Activated CD8-positive, alpha-beta memory T cell treated with anti-CD3 and anti-CD28 coated beads for 4 hours (primary cell): ENCODE results near the gene SMG6.
"Not testable (repeated sequence)": the region's sequence is repeated elsewhere in the genome, so short reads cannot be mapped to it uniquely, and the experiment has no call there.

Experiments used
- DNase-seq, 2 donors: peaks; one replicate each; pipeline ENCODE4 v3.0.0-alpha.2; 2020; ENCODE audit warnings: low read depth in 2 of 2

The SMG6 gene

DNA sequence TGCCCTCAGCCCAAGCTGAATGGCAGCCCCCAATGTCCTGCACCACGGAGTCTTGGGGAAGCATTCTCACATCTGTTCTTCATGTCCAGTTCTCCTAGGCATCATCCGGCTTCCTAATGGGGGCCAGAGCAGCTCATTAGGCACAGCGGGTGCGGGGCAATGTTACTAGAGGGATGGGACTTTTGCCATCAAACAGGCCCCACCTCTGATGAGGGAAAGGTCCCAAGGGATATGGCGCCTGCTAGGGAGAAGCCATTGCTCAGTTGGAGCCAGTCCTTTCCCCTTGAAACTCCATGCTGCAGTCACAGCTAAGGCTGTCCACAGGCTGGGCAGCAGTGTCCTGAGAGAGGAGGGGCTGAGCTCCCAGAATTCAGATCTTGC, 275.4 kb downstream of the SMG6 start:
- no peak for DNase-seq

DNA sequence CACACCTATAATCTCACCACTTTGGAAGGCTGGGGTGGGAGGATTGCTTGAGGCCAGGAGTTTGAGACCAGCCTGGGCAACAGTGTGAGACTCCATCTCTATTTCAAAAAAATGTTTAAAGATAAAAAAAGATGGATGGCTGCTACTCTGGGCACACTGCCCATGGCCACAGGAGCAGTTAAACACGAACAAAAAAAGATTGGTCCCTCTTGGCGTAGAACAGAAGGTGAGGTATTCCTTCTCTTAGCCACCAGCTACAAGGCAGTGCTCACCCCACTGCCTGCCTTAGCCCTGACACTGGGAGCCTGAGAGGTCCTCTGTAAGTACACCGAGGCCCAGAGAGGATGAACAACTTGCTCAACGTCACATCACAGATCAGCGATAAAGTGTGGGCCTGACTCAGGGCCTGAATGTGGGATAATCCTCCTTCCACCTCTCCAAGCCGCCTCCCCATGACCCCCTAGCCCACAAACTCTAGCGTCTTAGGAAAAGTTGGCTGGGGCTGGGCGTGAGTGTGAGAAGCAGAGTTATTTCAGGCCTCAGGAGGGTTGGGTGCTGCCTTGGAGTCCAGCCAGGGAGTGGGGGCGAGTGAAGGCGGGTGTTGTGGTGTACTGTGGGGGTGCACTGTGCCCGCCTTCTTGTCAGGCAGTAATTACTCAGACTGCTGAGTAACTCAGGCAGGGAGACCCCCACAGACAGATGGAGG, 275.9 kb downstream of the SMG6 start:
- no peak for DNase-seq

GRCh38 chr17:2025622-2026309, 277.8 kb downstream of the SMG6 start:
- no peak for DNase-seq

GRCh38 chr17:2025220-2025621, 278.4 kb downstream of the SMG6 start, which contains the start of gene RTN4RL1:
Gene RTN4RL1, minus strand, starts transcription at chr17:2025334. Its CDS starts 469 bp downstream, at chr17:2024865.
- DNase-seq, result peak; percentile 48 to 60

- DNase-seq, result no peak
Measured at GRCh38 chr17:2024572-2025219, 278.9 kb downstream of the SMG6 start.

GRCh38 chr17:2023692-2024571, 279.7 kb downstream of the SMG6 start:
- no peak for DNase-seq

GRCh38 chr17:2023256-2023655, 280.3 kb downstream of the SMG6 start:
- no peak for DNase-seq

GRCh38 chr17:2022647-2023240, 280.8 kb downstream of the SMG6 start:
- no peak for DNase-seq

DNA sequence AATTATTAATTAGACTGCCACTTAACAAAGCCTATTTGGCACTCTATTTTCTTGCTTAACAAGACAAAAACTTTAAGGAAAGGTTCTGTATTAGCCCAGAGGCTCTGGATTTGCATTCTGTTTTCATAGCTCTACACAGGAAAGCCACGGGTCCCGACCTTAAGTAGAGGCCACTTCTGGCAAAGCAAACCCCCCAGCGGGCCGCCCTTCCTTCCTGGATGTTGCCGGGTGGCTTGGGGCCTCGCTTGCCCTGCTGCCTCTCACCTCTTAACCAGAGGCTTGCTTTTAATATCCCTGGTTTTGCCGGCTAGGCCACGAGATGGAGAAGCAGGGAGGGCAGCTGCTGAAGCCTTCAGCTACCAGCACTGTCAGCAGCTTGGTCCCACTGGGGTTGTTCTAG, 282.9 kb downstream of the SMG6 start:
- DNase-seq, result no peak

DNA sequence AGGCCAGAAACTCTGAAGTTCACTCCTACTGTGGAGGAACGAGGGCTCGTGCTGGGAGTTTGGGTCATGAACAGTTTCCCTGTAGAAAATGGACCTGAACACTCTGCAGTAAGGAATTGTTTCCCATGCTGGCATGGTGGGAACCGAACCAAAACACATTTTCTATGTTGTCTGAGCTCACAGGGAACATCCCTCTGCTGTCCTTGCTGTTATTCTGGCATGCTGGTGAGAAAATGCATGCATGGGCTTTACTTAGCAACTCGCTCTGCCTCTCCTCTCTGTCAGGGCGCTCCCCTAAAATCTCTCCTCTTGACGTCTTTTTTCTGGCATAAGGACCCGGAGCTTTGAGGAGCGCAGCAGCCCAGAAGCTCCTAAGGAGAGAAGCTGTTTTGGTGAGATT, 283.9 kb downstream of the SMG6 start:
- DNase-seq, result no peak

GRCh38 chr17:2018716-2019510, 284.7 kb downstream of the SMG6 start:
- DNase-seq, result no peak

DNA sequence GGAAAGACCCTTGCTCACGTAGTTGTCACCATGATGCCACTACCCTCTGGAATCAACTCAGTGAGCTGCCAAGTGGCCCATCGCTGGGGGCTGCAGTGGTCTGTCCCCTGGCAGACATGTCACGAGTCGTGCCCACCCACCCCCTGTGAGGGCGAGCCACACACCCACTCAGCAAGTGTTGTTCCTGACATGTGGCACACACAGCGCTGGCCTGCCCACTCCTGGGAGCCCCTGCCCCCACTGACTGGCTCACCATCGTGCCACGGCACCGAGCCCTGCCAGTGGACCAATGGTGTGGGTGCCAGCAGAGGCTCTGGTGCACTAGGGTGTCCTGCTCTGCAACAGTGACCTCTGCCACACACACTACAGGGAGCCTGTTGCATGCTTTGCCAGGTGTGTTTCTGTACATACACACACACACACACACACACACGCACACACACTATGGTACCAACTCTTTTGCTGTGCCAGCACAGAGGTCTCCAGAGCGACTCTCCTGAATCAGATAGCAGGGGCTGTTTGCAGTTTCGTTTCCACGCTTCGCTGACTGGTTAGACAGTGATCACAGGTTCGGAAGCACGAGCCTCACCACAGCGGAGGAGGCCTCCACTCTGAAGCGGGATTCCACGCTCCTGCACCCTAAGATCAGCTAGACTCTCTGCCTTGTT, 286.2 kb downstream of the SMG6 start:
- no peak for DNase-seq

GRCh38 chr17:2016494-2016893, 287.1 kb downstream of the SMG6 start:
- DNase-seq, result no peak

GRCh38 chr17:2015314-2015713, 288.3 kb downstream of the SMG6 start:
- no peak for DNase-seq

DNA sequence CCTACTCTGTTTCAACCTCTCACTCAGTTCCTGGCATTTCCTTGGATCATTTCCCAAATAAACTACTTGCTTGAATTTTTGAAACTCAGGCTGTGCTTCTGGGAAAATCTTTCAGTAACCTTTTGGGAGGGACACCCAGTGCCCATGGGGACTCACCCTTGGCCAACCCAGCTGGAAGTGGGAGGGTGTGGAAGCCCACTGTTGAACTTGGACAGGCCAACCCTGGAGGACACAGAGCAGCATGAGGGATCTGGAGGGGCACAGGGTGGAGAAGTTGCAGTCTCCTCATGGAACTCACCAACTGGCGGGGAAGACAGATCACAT, 289.6 kb downstream of the SMG6 start:
- no peak for DNase-seq

DNA sequence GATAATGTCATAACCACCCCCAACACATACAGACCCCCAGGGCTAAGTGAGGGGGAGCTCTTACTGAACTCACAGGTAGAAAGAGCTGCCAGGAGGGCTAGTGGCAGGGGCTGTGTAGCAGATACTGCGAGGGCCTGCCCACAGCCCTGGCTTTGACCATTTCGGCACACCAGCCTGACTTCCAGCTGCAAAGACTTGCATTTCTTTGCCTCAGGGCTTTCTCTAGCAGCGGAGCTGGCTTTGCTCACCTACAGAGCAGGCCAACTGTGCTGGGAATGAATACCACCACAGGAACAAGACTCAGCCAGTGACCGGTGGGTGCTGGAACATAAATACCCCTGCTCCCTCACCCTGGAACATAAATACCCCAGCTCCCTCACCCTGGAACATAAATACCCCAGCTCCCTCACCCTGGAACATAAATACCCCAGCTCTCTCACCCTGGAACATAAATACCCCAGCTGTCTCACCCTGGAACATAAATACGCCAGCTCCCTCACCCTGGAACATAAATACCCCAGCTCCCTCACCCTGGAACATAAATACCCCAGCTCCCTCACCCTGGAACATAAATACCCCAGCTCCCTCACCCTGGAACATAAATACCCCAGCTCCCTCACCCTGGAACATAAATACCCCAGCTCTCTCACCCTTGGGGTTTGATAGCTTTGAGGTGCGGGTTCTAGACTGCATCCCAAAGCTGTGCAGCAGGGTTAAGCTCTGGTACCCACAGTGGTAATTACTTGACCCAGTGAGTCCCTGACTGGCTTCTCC, 290.2 kb downstream of the SMG6 start:
- DNase-seq, result not testable (repeated sequence)

DNA sequence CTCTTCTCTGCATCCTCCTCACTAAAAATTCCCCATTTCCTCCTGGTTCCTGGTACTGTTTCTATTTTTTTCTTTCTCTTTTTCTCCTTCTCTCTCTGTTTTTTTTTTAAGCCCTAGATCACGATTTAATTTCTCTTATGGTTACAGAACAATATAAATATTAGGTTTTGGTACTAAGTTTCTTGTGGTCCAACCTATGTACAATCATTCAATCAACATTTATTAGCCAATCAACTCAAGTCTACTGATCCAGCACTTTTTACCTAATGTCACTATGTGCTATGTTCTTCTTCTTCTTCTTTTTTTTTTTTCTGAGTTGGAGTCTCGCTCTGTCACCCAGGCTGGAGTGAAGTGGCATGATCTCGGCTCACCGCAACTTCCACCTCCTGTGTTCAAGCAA, 291.1 kb downstream of the SMG6 start:
- DNase-seq, result no peak

DNA sequence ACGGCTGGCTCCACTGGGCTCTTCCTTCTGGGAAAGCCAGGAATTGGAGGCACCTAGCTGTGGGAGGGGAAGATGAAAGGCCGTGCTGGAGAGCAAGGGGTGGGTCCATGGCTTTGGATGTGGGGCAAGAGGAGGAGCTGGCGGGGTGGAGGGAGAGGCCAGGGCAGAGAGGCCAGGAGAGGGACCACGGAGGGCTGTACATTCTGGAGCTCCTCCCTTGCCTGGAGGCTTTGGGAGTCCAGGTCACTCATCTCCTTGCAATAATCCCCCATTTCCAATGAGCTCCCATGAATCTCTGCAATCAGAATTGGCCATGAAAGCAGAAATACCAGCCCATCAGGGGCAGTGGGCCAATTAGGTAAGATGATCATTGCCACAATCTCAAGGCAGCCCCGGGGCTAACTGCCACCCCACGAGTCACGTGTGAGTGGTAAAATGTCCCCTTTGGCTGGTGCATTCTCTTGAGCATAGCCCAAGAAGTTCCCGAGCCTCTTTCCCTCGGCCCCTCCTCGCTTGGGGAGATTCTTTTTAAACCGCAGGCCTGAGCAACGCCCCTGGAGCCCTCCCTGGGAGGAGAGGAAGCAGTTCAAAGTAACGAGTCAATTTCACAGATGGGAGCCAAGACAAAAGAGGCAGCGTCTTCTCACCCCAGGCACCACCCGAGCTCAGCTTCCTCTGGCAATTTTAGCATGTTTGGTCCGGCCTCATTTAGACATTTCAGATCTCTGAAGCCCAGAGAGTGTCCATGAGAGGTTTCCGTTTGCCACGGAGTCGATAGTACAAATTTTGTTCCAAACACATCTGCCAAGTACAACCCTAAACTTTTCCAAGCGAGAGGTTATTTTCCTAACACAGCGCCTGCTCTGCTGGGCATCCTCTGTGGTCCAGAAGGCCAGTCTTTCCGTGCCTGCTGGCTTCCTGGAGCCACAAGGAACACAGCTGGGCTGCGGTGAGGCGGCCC, 291.9 kb downstream of the SMG6 start:
- DNase-seq, result no peak
